NK-92 treated with Interleukin-12 subunit alpha and Interleukin-12 subunit beta, amount 100 ng/mL, for 24 hours (cell line): ENCODE data around the gene DCAF15.
A peak's percentile ranks its signal among the peaks of the same experiment; 100 is the strongest.

Experiments
- DNase-seq: peaks from one replicate; lab custom pipeline; 2025; lab: John Stamatoyannopoulos, UW

DCAF15 gene

GRCh38 chr19:13995017-13995728, 42.9 kb downstream of the DCAF15 start:
- DNase-seq: no peak

GRCh38 chr19:13995878-13996765, 43.8 kb downstream of the DCAF15 start:
- no peak for DNase-seq

GRCh38 chr19:13996928-13997630, 44.8 kb downstream of the DCAF15 start:
- DNase-seq: no peak

- DNase-seq: no peak
These were observed 45.3 kb downstream of the DCAF15 start for GRCh38 chr19:13997631-13997962.

GRCh38 chr19:13998426-13998825, 46.1 kb downstream of the DCAF15 start:
- no peak for DNase-seq

- DNase-seq: no peak
These were observed 46.8 kb downstream of the DCAF15 start for GRCh38 chr19:13999085-13999484.

GRCh38 chr19:14000691-14001375, 48.5 kb downstream of the DCAF15 start:
- no peak for DNase-seq

GRCh38 chr19:14002571-14003250, 50.4 kb downstream of the DCAF15 start:
- peak; percentile 20 for DNase-seq

- no peak for DNase-seq
These were observed 51.1 kb downstream of the DCAF15 start for GRCh38 chr19:14003251-14004055.

- DNase-seq: no peak
These were observed 52.5 kb downstream of the DCAF15 start for GRCh38 chr19:14004619-14005348.

GRCh38 chr19:14005349-14006084, 53.2 kb downstream of the DCAF15 start:
- peak; percentile 92 for DNase-seq

- DNase-seq: peak; percentile 100
These were observed 53.9 kb downstream of the DCAF15 start, which contains the start of gene RFX1 for GRCh38 chr19:14006085-14006765. TSS of gene RFX1 (minus strand) at chr19:14006320. CDS start at chr19:13993843, 12,477 bp downstream.

GRCh38 chr19:14006766-14007562, 54.7 kb downstream of the DCAF15 start:
- DNase-seq: peak; percentile 94
